H1 (cell line): ENCODE data around the gene CDH2. TPM values are rescaled to one million over a fixed set of nuclear protein-coding genes. Genes with fewer than 3 reads are reported as not detected.

Experiments
- CTCF ChIA-PET: fragments of 300-600 bp; sonication (Branson Sonifier 250); formaldehyde crosslinking; loops from one replicate; lab custom pipeline; 2021; ENCODE audit not compliant: partially characterized antibody; lab: Charles Lee
- POLR2A ChIA-PET: fragments of 300-600 bp; sonication (Branson Sonifier 250); formaldehyde crosslinking; loops from one replicate; lab custom pipeline; 2021; ENCODE audit warnings: inconsistent platforms; ENCODE audit not compliant: partially characterized antibody; lab: Charles Lee
- DNase-seq, 2 experiments: peaks; one replicate each; pipeline versions ENCODE4 v3.0.0 to v3.0.0-alpha.2; 2010 to 2022; ENCODE audit warnings: low spot score in 2 of 2, low read depth in 1 of 2, mixed read lengths in 1 of 2
- FAIRE-seq: peaks from 2 replicates; lab custom pipeline; 2011; peaks lifted over from hg19 to GRCh38; lab: Jason Lieb, UNC
- H2AFZ ChIP-seq: 2 replicates; pipeline ENCODE4 v1.8.1; 2012; ENCODE audit warnings: low read length, inconsistent platforms
- H2AK5ac ChIP-seq: 2 replicates; pipeline ENCODE4 v1.6.1; 2013; ENCODE audit warnings: low read depth, low read length
- H2BK120ac ChIP-seq: replicated peaks from 2 replicates; pipeline ENCODE3; 2013; ENCODE audit warnings: low read depth, low read length, inconsistent platforms
- H2BK12ac ChIP-seq: 2 replicates; pipeline ENCODE4 v1.6.1; 2013; ENCODE audit warnings: low read depth, low read length
- H2BK15ac ChIP-seq: 2 replicates; pipeline ENCODE4 v1.6.1; 2013; ENCODE audit warnings: low read length
- H2BK20ac ChIP-seq: 2 replicates; pipeline ENCODE4 v1.6.1; 2013; ENCODE audit warnings: low read length
- H2BK5ac ChIP-seq: 2 replicates; pipeline ENCODE4 v1.6.1; 2013; ENCODE audit warnings: low read depth, low read length
- H3K14ac ChIP-seq: 2 replicates; pipeline ENCODE4 v1.6.1; 2013; ENCODE audit warnings: inconsistent platforms; ENCODE audit not compliant: insufficient read length
- H3K18ac ChIP-seq: 2 replicates; pipeline ENCODE4 v1.6.1; 2013; ENCODE audit warnings: low read length; ENCODE audit errors: extremely low read depth
- H3K23ac ChIP-seq: 2 replicates; pipeline ENCODE4 v1.6.1; 2013; ENCODE audit warnings: inconsistent platforms; ENCODE audit not compliant: insufficient read length
- H3K23me2 ChIP-seq: 2 replicates; pipeline ENCODE4 v1.6.1; 2013; ENCODE audit warnings: low read depth, low read length
- H3K27ac ChIP-seq: 2 replicates; pipeline ENCODE4 v1.6.1; 2011; ENCODE audit warnings: low read depth, low read length, inconsistent platforms
- H3K27me3 ChIP-seq, 4 experiments: replicated peaks in 1 of 4; 1 replicate in 1 of 4; 2 replicates in 3 of 4; pipeline versions ENCODE4 v1.6.1 to v1.8.1; 2011 to 2013; ENCODE audit warnings: low read length in 3 of 4, mild to moderate bottlenecking in 3 of 4, inconsistent platforms in 2 of 4, mixed read lengths in 2 of 4, moderate library complexity in 1 of 4; ENCODE audit not compliant: control insufficient read depth in 3 of 4, insufficient read depth in 3 of 4; ENCODE audit errors: extremely low read depth in 1 of 4
- H3K36me3 ChIP-seq, 4 experiments: 2 replicates each; pipeline versions ENCODE4 v1.6.1 to v1.8.1; 2011 to 2013; ENCODE audit warnings: mild to moderate bottlenecking in 4 of 4, low read length in 3 of 4, moderate library complexity in 2 of 4, control low read depth in 1 of 4, inconsistent platforms in 1 of 4; ENCODE audit not compliant: insufficient read depth in 4 of 4, control insufficient read depth in 2 of 4
- H3K4ac ChIP-seq: replicated peaks from 2 replicates; pipeline ENCODE3; 2013; ENCODE audit warnings: low read length, low read depth, mixed read lengths, inconsistent platforms; ENCODE audit not compliant: insufficient read length
- H3K4me1 ChIP-seq, 4 experiments: replicated peaks in 1 of 4; 1 replicate in 1 of 4; 2 replicates in 3 of 4; pipeline versions ENCODE4 v1.6.1 to v1.8.1; 2011 to 2013; ENCODE audit warnings: low read length in 3 of 4, inconsistent platforms in 2 of 4, mixed read lengths in 1 of 4; ENCODE audit not compliant: insufficient read depth in 4 of 4, control insufficient read depth in 3 of 4
- H3K4me2 ChIP-seq, 2 experiments: 2 replicates each; pipeline versions ENCODE4 v1.6.1 to v1.8.1; 2011 to 2013; ENCODE audit warnings: low read depth in 2 of 2, low read length in 2 of 2, control low read depth in 1 of 2, inconsistent platforms in 1 of 2, mild to moderate bottlenecking in 1 of 2; ENCODE audit not compliant: insufficient read depth in 1 of 2
- H3K4me3 ChIP-seq, 4 experiments: fragments of 200-600, 300-600 bp in 1 of 4; sonication (generic), shearing (Covaris generic), sonication (Bioruptor Twin) in 1 of 4; 2 replicates each; pipeline versions ENCODE4 v1.5.1 to v1.8.1; 2011 to 2016; ENCODE audit warnings: low read length in 4 of 4, low read depth in 3 of 4, control low read depth in 2 of 4, inconsistent platforms in 2 of 4, mild to moderate bottlenecking in 2 of 4, mixed read lengths in 1 of 4, moderate library complexity in 1 of 4; ENCODE audit not compliant: insufficient read depth in 2 of 4; ENCODE audit errors: extremely low read depth in 1 of 4
- H3K56ac ChIP-seq: replicated peaks from 2 replicates; pipeline ENCODE3; 2013; ENCODE audit warnings: low read depth, mild to moderate bottlenecking, mixed read lengths, low read length, inconsistent platforms; ENCODE audit not compliant: insufficient read length
- H3K79me1 ChIP-seq: 2 replicates; pipeline ENCODE4 v1.6.1; 2013; ENCODE audit warnings: low read depth, low read length, control low read depth
- H3K79me2 ChIP-seq, 2 experiments: 2 replicates each; pipeline versions ENCODE4 v1.6.1 to v1.8.1; 2012 to 2013; ENCODE audit warnings: low read length in 2 of 2, mild to moderate bottlenecking in 2 of 2, inconsistent platforms in 1 of 2; ENCODE audit not compliant: insufficient read depth in 2 of 2, control insufficient read depth in 1 of 2
- H3K9ac ChIP-seq, 4 experiments: replicated peaks in 1 of 4; 1 replicate in 1 of 4; 2 replicates in 3 of 4; pipeline versions ENCODE4 v1.6.1 to v1.8.1; 2011 to 2013; ENCODE audit warnings: low read depth in 3 of 4, low read length in 3 of 4, control low read depth in 2 of 4, mild to moderate bottlenecking in 2 of 4, moderate library complexity in 2 of 4, inconsistent platforms in 1 of 4; ENCODE audit errors: extremely low read depth in 1 of 4
- H3K9me3 ChIP-seq, 2 experiments: 2 replicates each; pipeline versions ENCODE4 v1.6.1 to v1.8.1; 2012 to 2013; ENCODE audit warnings: mild to moderate bottlenecking in 2 of 2, moderate library complexity in 2 of 2, control low read depth in 1 of 2, inconsistent platforms in 1 of 2, low read depth in 1 of 2, low read length in 1 of 2, mixed read lengths in 1 of 2; ENCODE audit not compliant: insufficient read depth in 2 of 2
- H4K20me1 ChIP-seq, 2 experiments: replicated peaks in 1 of 2; 2 replicates each; pipeline versions ENCODE3 to v1.8.1; 2011 to 2013; ENCODE audit warnings: inconsistent platforms in 2 of 2, low read length in 2 of 2, mild to moderate bottlenecking in 1 of 2; ENCODE audit not compliant: insufficient read depth in 2 of 2, control insufficient read depth in 1 of 2
- H4K5ac ChIP-seq: 2 replicates; pipeline ENCODE4 v1.6.1; 2013; ENCODE audit warnings: low read length, low read depth, mixed read lengths, inconsistent platforms; ENCODE audit not compliant: insufficient read length
- H4K8ac ChIP-seq: 2 replicates; pipeline ENCODE4 v1.8.0; 2013; ENCODE audit warnings: mild to moderate bottlenecking, moderate library complexity, low read length, inconsistent platforms; ENCODE audit not compliant: insufficient read depth; ENCODE audit errors: extremely low read depth
- H4K91ac ChIP-seq: replicated peaks from 2 replicates; pipeline ENCODE3; 2013; ENCODE audit warnings: low read length, mixed read lengths, inconsistent platforms; ENCODE audit not compliant: insufficient read length
- BCL11A ChIP-seq, 2 experiments: IDR thresholded peaks; one replicate each; pipeline ENCODE4 v1.6.1; 2011; ENCODE audit warnings: low read depth in 2 of 2, low read length in 2 of 2, mild to moderate bottlenecking in 2 of 2
- CBX5 ChIP-seq: fragments of 300-800, 300-1000 bp; sonication (generic); IDR thresholded peaks from 2 replicates; pipeline ENCODE4 v1.7.1; 2016; ENCODE audit warnings: antibody characterized with exemption, low read length, low read depth
- CEBPB ChIP-seq: IDR thresholded peaks from 2 replicates; pipeline ENCODE4 v1.6.1; 2012; ENCODE audit warnings: low read depth, low read length
- SUZ12 ChIP-seq: fragments of 200-600 bp; sonication (generic); IDR thresholded peaks from 2 replicates; pipeline ENCODE4 v1.6.1; 2012; ENCODE audit warnings: mild to moderate bottlenecking, inconsistent platforms, low read length, moderate library complexity, mixed read lengths
- WGBS, 2 experiments: shearing (Covaris generic) in 1 of 2; methylation state at CpG; one replicate each; pipeline versions ENCODE4 v1.1.6 to v1.1.7; 2013 to 2015; ENCODE audit warnings: low lambda C conversion rate in 2 of 2, mixed read lengths in 2 of 2, inconsistent platforms in 1 of 2, low coverage in 1 of 2, missing lambda C conversion rate in 1 of 2; ENCODE audit not compliant: insufficient replicate concordance in 2 of 2, insufficient coverage in 1 of 2, insufficient read length in 1 of 2; ENCODE audit errors: extremely low coverage in 1 of 2, missing lambda C conversion rate in 1 of 2; 5-methylcytosine and 5-hydroxymethylcytosine counted together
- polyA plus RNA-seq, 7 experiments: library from polyadenylated mRNA; depleted of rRNA in 3 of 7; stranded (reverse) in 5 of 7; unstranded in 2 of 7; fragments of >200 nt in 5 of 7; fragments of 200-250 nt in 2 of 7; gene quantifications; 1 replicate in 5 of 7; 2 replicates in 1 of 7; 4 replicates in 1 of 7; pipeline versions ENCODE4 v1.2.1 to v1.2.3, GENCODE V29; 2011 to 2013; ENCODE audit warnings: missing spikeins in 2 of 7, mixed read lengths in 2 of 7
- total RNA-seq: library from RNA; stranded (reverse); fragmentation: NEBNext Ultra II Directional; extraction: Animal tissue kit (Norgen Biotek cat#: 25700); gene quantifications from 2 replicates; pipeline ENCODE4 v1.2.1, GENCODE V29; 2021

CDH2 gene
- total and polyA plus RNA-seq, 2 of the 8 experiments (the other 6 are each of a cell fraction or from before 2014, with no cell fraction given), result 15.0 to 56.5 TPM

- Histone ChIP-seq H3K4me3 (no peak overlapping the region), H2BK120ac (no peak overlapping the region), H3K9me3 (peaks cover 7 to 9% of the 10 kb centered on the region in 2 experiments; a peak in 2 of 4 replicates), H3K4me1 (no peaks in the 10 kb centered on the region), H2BK15ac (no peak overlapping the region), H3K56ac (no peak overlapping the region), H3K23me2 (no peaks in the 10 kb centered on the region; the same call in 1 of the 2 replicates), H3K18ac (no peak overlapping the region), H3K9ac (no peak overlapping the region), H3K27ac (no peak overlapping the region), H2BK5ac (no peak overlapping the region), H3K4ac (no peak overlapping the region), H2AK5ac (no peak overlapping the region), H3K14ac (no peak overlapping the region), H3K79me1 (no peaks in the 10 kb centered on the region), H3K23ac (no peak overlapping the region), H3K27me3 (no peaks in the 10 kb centered on the region), H3K4me2 (no peak overlapping the region), H4K5ac (no peak overlapping the region), H4K20me1 (no peaks in the 10 kb centered on the region), H4K8ac (no peak overlapping the region), H2AFZ (no peak overlapping the region), H3K36me3 (no peaks in the 10 kb centered on the region), H2BK12ac (no peak overlapping the region), H3K79me2 (no peaks in the 10 kb centered on the region), H2BK20ac (no peak overlapping the region), H4K91ac (no peak overlapping the region)
- POLR2A ChIA-PET, result no interaction called here
- WGBS, 2 experiments, result 85% methylated on average over 4 of the region's 4 CpGs; no CpG with 5 or more reads in 1 of the 2 experiments
- CTCF ChIA-PET, result no interaction called here
- DNase-seq (no peak), FAIRE-seq (no peak)
- TF ChIP-seq BCL11A (IDR thresholded peaks at IDR 0.05; ENCODE audit: low read depth in 2 of 2, low read length in 2 of 2) (no peak), SUZ12 (no peak), CEBPB (no peak), CBX5 (no peak)
Observed at GRCh38 chr18:27901424-27902226, 275.3 kb downstream of the CDH2 start.
